NCI-H1048 (cell line): ENCODE measurements around the gene RBFA.

Experiments used
- DNase-seq: peaks from one replicate; lab custom pipeline; 2025; lab: John Stamatoyannopoulos, UW

Gene RBFA

GRCh38 chr18:80029690-80030089, 4.5 kb upstream of the RBFA start:
- DNase-seq = no peak

GRCh38 chr18:80033181-80034067, 810 bp upstream of the RBFA start:
- no peak for DNase-seq

- DNase-seq = no peak
These were observed 695 bp downstream of the RBFA start for GRCh38 chr18:80034852-80035406.

GRCh38 chr18:80035997-80036396, 1.8 kb downstream of the RBFA start:
- DNase-seq = no peak

- DNase-seq = no peak
These were observed 3.1 kb downstream of the RBFA start for GRCh38 chr18:80037300-80037699.

- DNase-seq = no peak
These were observed 3.8 kb downstream of the RBFA start for GRCh38 chr18:80037869-80038630.

GRCh38 chr18:80040515-80040914, 6.3 kb downstream of the RBFA start:
- no peak for DNase-seq

- DNase-seq = no peak
These were observed 7.2 kb downstream of the RBFA start for GRCh38 chr18:80041424-80041823.

- no peak for DNase-seq
These were observed 8.6 kb downstream of the RBFA start for GRCh38 chr18:80042785-80043184.

GRCh38 chr18:80044072-80044471, 9.8 kb downstream of the RBFA start:
- DNase-seq = no peak

- no peak for DNase-seq
These were observed 11.8 kb downstream of the RBFA start for GRCh38 chr18:80046011-80046410.

GRCh38 chr18:80046431-80046830, 12.2 kb downstream of the RBFA start:
- no peak for DNase-seq

GRCh38 chr18:80046961-80047541, 12.8 kb downstream of the RBFA start:
- DNase-seq = no peak

GRCh38 chr18:80050797-80051196, 16.6 kb downstream of the RBFA start:
- no peak for DNase-seq

- no peak for DNase-seq
These were observed 21.9 kb downstream of the RBFA start for GRCh38 chr18:80056095-80056494.

GRCh38 chr18:80059945-80060344, 25.7 kb downstream of the RBFA start:
- DNase-seq = no peak

GRCh38 chr18:80065705-80066104, 31.5 kb downstream of the RBFA start:
- DNase-seq = no peak

GRCh38 chr18:80067321-80067720, 33.1 kb downstream of the RBFA start:
- no peak for DNase-seq

GRCh38 chr18:80067897-80068296, 33.7 kb downstream of the RBFA start:
- DNase-seq = no peak

- DNase-seq = no peak
These were observed 34.5 kb downstream of the RBFA start for GRCh38 chr18:80068571-80069272.

GRCh38 chr18:80070825-80071224, 36.6 kb downstream of the RBFA start:
- no peak for DNase-seq

- DNase-seq = no peak
These were observed 39.9 kb downstream of the RBFA start for GRCh38 chr18:80074183-80074582.
